SK-MEL-5 (cell line): ENCODE measurements around the gene OXT. TPM values are rescaled to one million over a fixed set of nuclear protein-coding genes. Genes with fewer than 3 reads are reported as not detected.
"Not testable (repeated sequence)": the region's sequence is repeated elsewhere in the genome, so short reads cannot be mapped to it uniquely, and the experiment has no call there.

Source experiments
- DNase-seq: peaks from one replicate; pipeline ENCODE4 v3.0.0-alpha.2; 2016; ENCODE audit warnings: low read depth, low spot score
- in situ Hi-C: cut with HindIII; loops from 2 replicates; pipeline ENCODE4 v1.10.0; 2016; ENCODE audit warnings: low sequenced_read_pairs, high pct_unique_total_duplicates, low pct_unique_long_range_greater_than_20kb
- polyA plus RNA-seq, 2 experiments: library from polyadenylated mRNA; depleted of rRNA; stranded (reverse); fragments of >200 nt; gene quantifications; 2 replicates each; pipeline ENCODE4 v1.2.3, GENCODE V29; 2015
- total RNA-seq: library from RNA; depleted of rRNA; stranded (reverse); fragments of >200 nt; shearing (Covaris generic); gene quantifications from 2 replicates; pipeline ENCODE4 v1.2.3, GENCODE V29; 2014; rRNA removed

The OXT gene
- total RNA-seq: not detected in 2 replicates
- polyA plus RNA-seq (2015; cell fraction: cytosol; rRNA removed): not detected in 2 replicates
- not detected in 2 replicates for polyA plus RNA-seq (2015; cell fraction: nucleus; rRNA removed)

- in situ Hi-C loops: no loop called here
- DNase-seq: no peak
Measured at GRCh38 chr20:3071610-3072529, at the start of gene OXT. Gene OXT, plus strand, starts transcription at chr20:3071620. Its CDS starts 36 bp downstream, at chr20:3071656.

DNA sequence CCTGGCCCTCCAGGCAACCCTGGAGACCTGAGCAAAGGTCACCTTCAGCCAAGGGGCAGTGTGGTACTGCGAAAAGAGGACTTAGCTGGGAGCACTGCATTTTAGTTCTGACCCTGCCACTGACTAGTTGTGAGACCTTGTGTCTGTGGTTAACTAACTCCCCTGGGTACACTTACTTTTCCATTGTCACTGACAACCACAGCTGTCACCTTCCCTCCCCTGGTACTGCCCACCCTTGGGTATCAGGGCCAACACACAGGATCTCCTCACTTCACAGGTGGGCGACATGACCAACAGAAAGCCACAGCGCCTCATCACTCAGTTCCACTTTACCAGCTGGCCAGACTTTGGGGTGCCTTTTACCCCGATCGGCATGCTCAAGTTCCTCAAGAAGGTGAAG lies 49.6 kb upstream of the OXT start:
- in situ Hi-C loops: no loop called here
- DNase-seq: no peak

DNA sequence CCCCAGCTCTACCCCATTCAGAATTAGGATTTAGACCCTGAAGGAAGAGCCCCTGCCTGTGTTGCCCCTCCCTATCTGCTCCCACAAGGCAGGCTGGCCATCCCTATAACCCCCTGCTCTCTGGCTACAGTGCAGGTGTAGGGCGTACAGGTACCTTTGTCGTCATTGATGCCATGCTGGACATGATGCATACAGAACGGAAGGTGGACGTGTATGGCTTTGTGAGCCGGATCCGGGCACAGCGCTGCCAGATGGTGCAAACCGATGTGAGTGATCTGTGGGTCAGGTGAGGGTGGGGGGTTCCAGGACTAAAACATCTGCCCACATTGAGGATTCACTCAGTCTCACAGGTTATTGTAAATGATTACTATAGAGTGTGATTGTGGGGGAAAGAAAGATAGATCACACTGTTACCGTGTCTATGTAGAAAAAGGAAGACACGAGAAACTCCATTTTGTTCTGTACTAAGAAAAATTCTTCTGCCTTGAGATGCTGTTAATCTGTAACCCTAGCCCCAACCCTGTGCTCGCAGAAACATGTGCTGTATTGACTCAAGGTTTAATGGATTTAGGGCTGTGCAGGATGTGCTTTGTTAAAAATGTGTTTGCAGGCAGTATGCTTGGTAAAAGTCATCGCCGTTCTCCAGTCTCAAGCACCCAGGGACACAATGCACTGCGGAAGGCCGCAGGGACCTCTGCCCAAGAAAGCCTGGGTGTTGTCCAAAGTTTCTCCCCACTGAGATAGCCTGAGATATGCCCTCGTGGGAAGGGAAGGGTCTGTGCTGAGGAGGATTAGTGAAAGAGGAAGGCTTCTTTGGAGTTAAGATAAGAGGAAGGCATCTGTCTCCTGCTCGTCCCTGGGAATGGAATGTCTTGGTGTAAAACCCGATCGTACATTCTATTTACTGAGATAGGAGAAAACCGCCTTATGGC lies 48.6 kb upstream of the OXT start:
- in situ Hi-C loops, DNase-seq: not testable (repeated sequence)

DNA sequence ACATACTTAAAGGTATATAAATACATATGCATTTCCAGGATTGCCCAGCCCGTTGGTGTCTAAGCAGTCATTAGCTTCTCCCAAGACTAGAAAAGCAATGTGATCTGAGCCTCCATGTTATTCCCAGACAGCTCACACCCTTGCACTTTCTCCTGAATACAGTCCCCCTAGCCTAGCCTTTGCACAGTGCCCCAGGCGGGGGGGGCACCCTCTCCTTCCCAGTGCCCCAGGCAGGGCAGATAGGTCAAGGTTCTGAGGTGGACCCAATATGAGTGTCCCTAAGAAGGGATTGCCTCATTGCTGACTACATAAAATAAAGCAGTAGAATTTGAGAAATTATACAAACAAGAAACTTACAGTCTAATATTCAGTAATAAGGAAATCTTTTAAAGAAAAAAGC lies 43.4 kb upstream of the OXT start:
- in situ Hi-C loops: no loop called here
- DNase-seq: no peak

DNA sequence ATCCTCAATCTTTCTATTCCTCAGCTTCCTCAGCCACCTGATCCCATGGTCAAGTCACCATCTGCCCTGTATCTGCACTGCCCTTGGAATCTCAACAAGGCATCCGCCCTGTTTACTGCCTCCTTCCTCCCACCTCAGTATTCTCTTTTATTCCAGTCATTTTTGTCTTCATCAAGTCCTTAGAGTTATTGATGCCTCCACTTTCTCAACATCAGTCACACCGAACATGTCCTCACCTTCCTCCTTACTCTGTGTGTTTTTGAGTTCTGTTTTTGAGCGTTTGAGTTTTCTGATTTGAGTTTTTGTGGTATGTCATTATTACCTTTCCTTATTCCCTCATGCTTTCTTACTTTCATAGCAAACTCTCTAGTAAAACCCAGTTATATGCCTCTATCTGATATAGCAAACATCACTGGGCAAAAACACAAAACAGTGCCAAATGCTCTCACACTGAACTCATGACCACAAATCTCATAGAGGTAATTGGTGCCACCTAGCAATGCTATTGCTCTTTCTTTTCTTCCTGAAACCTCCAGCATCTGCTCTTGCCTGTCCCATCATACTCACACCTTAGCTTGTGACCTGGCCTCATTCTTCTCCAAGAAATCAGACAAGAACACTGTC lies 39.8 kb upstream of the OXT start:
- in situ Hi-C loops: no loop called here
- DNase-seq: no peak

GRCh38 chr20:3032624-3033023 lies 38.8 kb upstream of the OXT start:
- in situ Hi-C loops: no loop called here
- no peak for DNase-seq

- no peak for DNase-seq
- in situ Hi-C loops: no loop called here
Measured at GRCh38 chr20:3037654-3038053, 33.8 kb upstream of the OXT start.

DNA sequence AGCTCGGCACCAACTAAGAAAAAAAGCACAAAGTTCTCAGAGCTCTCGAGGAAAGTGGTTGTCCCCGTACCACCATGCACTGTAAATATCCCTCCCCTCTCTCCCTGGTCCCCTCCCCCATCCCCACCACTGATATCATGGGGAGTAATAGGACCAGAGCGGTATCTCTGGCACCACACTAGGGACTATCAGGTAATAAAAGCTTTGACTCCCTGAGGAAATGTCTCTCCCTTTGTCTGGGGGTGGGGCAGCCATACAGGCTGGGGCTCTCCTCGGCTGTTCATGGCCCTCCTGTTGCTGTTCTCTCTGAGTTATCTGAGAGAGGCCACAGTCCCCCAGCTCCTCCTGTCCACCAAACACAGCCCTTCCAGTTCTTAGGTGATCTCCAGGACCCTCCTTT lies 33.0 kb upstream of the OXT start:
- DNase-seq: no peak
- in situ Hi-C loops: no loop called here

GRCh38 chr20:3039426-3039825 lies 32.0 kb upstream of the OXT start:
- DNase-seq: no peak
- in situ Hi-C loops: no loop called here

DNA sequence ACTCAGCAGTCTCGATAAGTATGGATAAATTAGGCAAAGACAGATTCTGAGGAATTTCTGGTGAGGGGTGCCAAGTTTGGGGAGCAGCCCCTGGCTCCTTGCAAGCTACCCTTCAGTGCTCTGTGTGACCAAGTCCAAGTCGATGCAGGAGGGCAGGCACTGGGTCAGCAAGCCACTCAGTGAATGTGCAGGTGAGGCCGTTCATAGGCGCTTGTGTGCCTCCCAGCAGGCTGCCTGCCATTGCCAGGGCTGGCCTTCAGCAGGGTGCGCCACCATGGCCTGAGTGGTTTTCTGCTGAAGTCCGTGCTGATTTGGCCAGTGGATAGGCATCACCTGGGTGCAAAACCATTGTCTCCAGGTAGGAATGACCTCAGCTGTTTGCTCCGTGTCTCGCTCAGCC lies 31.3 kb upstream of the OXT start:
- DNase-seq: no peak
- in situ Hi-C loops: no loop called here

- no peak for DNase-seq
- in situ Hi-C loops: no loop called here
Measured at GRCh38 chr20:3041854-3042409, 29.5 kb upstream of the OXT start.

GRCh38 chr20:3042625-3043024 lies 28.8 kb upstream of the OXT start:
- in situ Hi-C loops: no loop called here
- DNase-seq: no peak

DNA sequence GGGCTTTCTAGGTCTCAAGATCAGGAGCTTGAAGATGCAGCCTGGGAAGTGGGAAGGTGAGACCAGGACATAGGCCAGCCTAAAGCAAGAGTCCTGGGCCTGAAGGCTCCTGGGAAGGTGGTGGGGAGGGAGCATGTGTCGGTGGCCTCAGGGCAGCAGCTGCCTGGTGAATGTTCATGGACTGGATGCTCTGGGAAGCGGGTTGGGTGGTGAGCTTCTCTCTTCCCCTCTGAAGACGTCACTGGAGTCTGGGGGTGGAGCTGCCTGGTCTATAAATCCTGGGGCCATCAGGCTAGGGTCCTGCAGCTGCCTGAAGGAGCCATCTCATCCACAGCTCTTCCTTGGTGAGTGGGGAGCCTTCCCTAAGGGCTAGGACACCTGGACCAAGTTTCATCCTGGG lies 28.1 kb upstream of the OXT start, which contains the start of gene GNRH2:
Gene GNRH2 (plus strand): TSS at position 301 of the 400 bp plus-strand sequence. CDS start 793 bp downstream, outside the sequence.
- no peak for DNase-seq
- in situ Hi-C loops: no loop called here

- DNase-seq: no peak
- in situ Hi-C loops: no loop called here
Measured at GRCh38 chr20:3044336-3044965, 27.0 kb upstream of the OXT start.

- DNase-seq: peak; percentile 68
- in situ Hi-C loops: no loop called here
Measured at GRCh38 chr20:3045042-3045815, 26.2 kb upstream of the OXT start.
